SK-N-SH (cell line): ENCODE results near the gene AHNAK.

Experiments
- CTCF ChIP-seq: fragments of 200-600 bp; sonication (generic); IDR thresholded peaks from 2 replicates; pipeline ENCODE4 v1.6.1; 2017; ENCODE audit warnings: antibody characterized with exemption, mild to moderate bottlenecking, moderate library complexity
- TCF12 ChIP-seq: IDR thresholded peaks from 2 replicates; pipeline ENCODE4 v1.4.0; 2012
- USF2 ChIP-seq: fragments of 150-350 bp; IDR thresholded peaks from 2 replicates; pipeline ENCODE4 v1.6.1; 2017; ENCODE audit warnings: antibody characterized with exemption, low read length, low read depth, borderline replicate concordance
- TF ChIP-seq, protein P1 (sequence below): fragments of 150-350 bp; IDR thresholded peaks from 2 replicates; pipeline ENCODE4 v1.6.1; 2016; ENCODE audit warnings: mild to moderate bottlenecking, low read depth, low read length

DNA sequence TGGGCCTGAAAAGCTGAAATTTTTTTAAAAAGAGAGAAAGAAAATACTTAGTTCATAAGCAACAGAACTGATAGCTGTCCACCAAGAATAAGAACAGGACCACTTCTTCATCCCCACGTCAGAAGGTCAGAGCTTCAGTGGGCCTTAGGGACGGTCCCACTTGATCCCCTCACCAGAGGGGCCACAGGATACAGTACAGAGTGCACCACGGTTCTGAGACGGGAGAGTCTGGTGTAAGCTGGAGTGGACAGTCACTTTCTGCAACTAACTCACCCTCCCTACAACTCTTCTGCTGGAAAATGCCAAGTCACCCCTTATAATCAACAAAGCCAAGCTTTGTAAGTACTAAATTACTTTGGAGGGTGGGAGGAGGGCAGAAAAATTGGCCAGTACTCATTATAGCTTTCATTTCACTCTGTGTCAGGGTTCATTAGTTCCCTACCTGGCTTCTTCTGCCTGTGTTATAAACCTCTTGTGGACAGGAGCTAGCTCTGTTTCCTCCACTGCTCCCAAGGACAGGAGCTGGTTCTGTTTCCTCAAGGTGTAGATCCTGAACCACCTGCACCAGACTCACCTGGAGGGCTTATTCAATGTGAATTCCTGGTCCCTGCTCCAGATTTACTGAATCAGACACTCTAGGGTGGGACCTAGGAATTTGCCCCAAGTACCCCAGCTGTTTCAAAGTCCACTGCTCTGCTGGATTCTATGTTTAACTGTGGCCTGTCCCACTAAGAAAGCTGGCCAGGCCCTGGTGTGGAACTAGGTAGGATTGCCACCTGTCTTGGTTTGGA, 88.2 kb downstream of the AHNAK start:
- TF ChIP-seq USF2 (no peak), TCF12 (no peak), CTCF (no peak)
- TF ChIP-seq, protein P1, sequence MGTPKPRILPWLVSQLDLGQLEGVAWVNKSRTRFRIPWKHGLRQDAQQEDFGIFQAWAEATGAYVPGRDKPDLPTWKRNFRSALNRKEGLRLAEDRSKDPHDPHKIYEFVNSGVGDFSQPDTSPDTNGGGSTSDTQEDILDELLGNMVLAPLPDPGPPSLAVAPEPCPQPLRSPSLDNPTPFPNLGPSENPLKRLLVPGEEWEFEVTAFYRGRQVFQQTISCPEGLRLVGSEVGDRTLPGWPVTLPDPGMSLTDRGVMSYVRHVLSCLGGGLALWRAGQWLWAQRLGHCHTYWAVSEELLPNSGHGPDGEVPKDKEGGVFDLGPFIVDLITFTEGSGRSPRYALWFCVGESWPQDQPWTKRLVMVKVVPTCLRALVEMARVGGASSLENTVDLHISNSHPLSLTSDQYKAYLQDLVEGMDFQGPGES = no peak
